ENCODE results near the gene SPATA6L.

Gene SPATA6L

GRCh38 chr9:4592295-4592694 lies 74.0 kb downstream of the SPATA6L start:
- no peak overlapping the region for H3K4me3 Mint-ChIP-seq
- DNase-seq (no peak), ATAC-seq (no peak)
- H3K27me3 Mint-ChIP-seq = no peaks in the 10 kb centered on the region
- no peak overlapping the region for H3K27ac Mint-ChIP-seq
- peaks cover 25% of the 10 kb centered on the region for H3K4me1 Mint-ChIP-seq
- no peaks in the 10 kb centered on the region for H3K9me3 Mint-ChIP-seq

GRCh38 chr9:4591123-4591500 lies 75.2 kb downstream of the SPATA6L start:
- peaks cover 16% of the 10 kb centered on the region for H3K4me1 Mint-ChIP-seq
- no peak for ATAC-seq
- no peaks in the 10 kb centered on the region for H3K9me3 Mint-ChIP-seq
- H3K27me3 Mint-ChIP-seq = no peaks in the 10 kb centered on the region
- H3K4me3 Mint-ChIP-seq = no peak overlapping the region
- no peak for DNase-seq
- no peak overlapping the region for H3K27ac Mint-ChIP-seq

- Mint-ChIP-seq H3K9me3 (no peaks in the 10 kb centered on the region), H3K27me3 (no peaks in the 10 kb centered on the region), H3K4me3 (no peak overlapping the region), H3K4me1 (peaks cover 10% of the 10 kb centered on the region), H3K27ac (no peak overlapping the region)
- DNase-seq (no peak), ATAC-seq (no peak)
These were observed 75.7 kb downstream of the SPATA6L start for GRCh38 chr9:4590430-4591122.

- ATAC-seq (no peak), DNase-seq (no peak)
- Mint-ChIP-seq H3K4me1 (no peaks in the 10 kb centered on the region), H3K27ac (no peak overlapping the region), H3K27me3 (no peaks in the 10 kb centered on the region), H3K4me3 (no peak overlapping the region), H3K9me3 (no peaks in the 10 kb centered on the region)
These were observed 77.6 kb downstream of the SPATA6L start for GRCh38 chr9:4588721-4589120.

GRCh38 chr9:4585135-4585534 lies 81.1 kb downstream of the SPATA6L start:
- Mint-ChIP-seq H3K27me3 (no peaks in the 10 kb centered on the region), H3K27ac (no peak overlapping the region), H3K4me3 (no peak overlapping the region)

GRCh38 chr9:4584636-4585035 lies 81.6 kb downstream of the SPATA6L start:
- H3K4me3 Mint-ChIP-seq = no peak overlapping the region
- H3K9me3 Mint-ChIP-seq = no peaks in the 10 kb centered on the region
- ATAC-seq (no peak), DNase-seq (no peak)
- H3K27ac Mint-ChIP-seq = no peak overlapping the region
- H3K27me3 Mint-ChIP-seq = no peaks in the 10 kb centered on the region
- no peaks in the 10 kb centered on the region for H3K4me1 Mint-ChIP-seq

More at GRCh38 chr9:4585135-4585534, 81.1 kb downstream of the SPATA6L start:
- Mint-ChIP-seq H3K9me3 (no peaks in the 10 kb centered on the region), H3K4me1 (no peaks in the 10 kb centered on the region)
- ATAC-seq (no peak), DNase-seq (no peak)

- Mint-ChIP-seq H3K27me3 (no peaks in the 10 kb centered on the region), H3K27ac (no peak overlapping the region), H3K4me1 (no peaks in the 10 kb centered on the region), H3K9me3 (no peaks in the 10 kb centered on the region), H3K4me3 (no peak overlapping the region)
- ATAC-seq = no peak
- DNase-seq = no peak
These were observed 83.3 kb downstream of the SPATA6L start for GRCh38 chr9:4583001-4583400.

GRCh38 chr9:4581861-4582565 lies 84.3 kb downstream of the SPATA6L start:
- no peak overlapping the region for H3K27ac Mint-ChIP-seq

GRCh38 chr9:4581035-4581760 lies 85.1 kb downstream of the SPATA6L start:
- Mint-ChIP-seq H3K4me1 (no peaks in the 10 kb centered on the region), H3K9me3 (no peaks in the 10 kb centered on the region), H3K27ac (no peak overlapping the region), H3K4me3 (no peak overlapping the region), H3K27me3 (no peaks in the 10 kb centered on the region)
- ATAC-seq = no peak
- no peak for DNase-seq

More at GRCh38 chr9:4581861-4582565, 84.3 kb downstream of the SPATA6L start:
- DNase-seq (no peak), ATAC-seq (no peak)
- H3K4me1 Mint-ChIP-seq = no peaks in the 10 kb centered on the region
- no peaks in the 10 kb centered on the region for H3K9me3 Mint-ChIP-seq
- H3K27me3 Mint-ChIP-seq = no peaks in the 10 kb centered on the region
- H3K4me3 Mint-ChIP-seq = no peak overlapping the region

- DNase-seq = no peak
- H3K9me3 Mint-ChIP-seq = no peaks in the 10 kb centered on the region
- no peak overlapping the region for H3K27ac Mint-ChIP-seq
- no peaks in the 10 kb centered on the region for H3K27me3 Mint-ChIP-seq
- no peak overlapping the region for H3K4me3 Mint-ChIP-seq
- H3K4me1 Mint-ChIP-seq = peaks cover 11% of the 10 kb centered on the region
- ATAC-seq = no peak
These were observed 87.3 kb downstream of the SPATA6L start for GRCh38 chr9:4579001-4579400.

- DNase-seq (no peak), ATAC-seq (no peak)
- Mint-ChIP-seq H3K9me3 (no peaks in the 10 kb centered on the region), H3K4me1 (peaks cover 32% of the 10 kb centered on the region), H3K4me3 (no peak overlapping the region), H3K27ac (no peak overlapping the region), H3K27me3 (no peaks in the 10 kb centered on the region)
These were observed 89.8 kb downstream of the SPATA6L start for GRCh38 chr9:4576448-4576847.

GRCh38 chr9:4575997-4576396 lies 90.3 kb downstream of the SPATA6L start:
- H3K4me3 Mint-ChIP-seq = no peak overlapping the region
- H3K9me3 Mint-ChIP-seq = no peaks in the 10 kb centered on the region
- H3K27me3 Mint-ChIP-seq = no peaks in the 10 kb centered on the region
- H3K4me1 Mint-ChIP-seq = peaks cover 32% of the 10 kb centered on the region
- ATAC-seq = no peak
- no peak overlapping the region for H3K27ac Mint-ChIP-seq
- DNase-seq = no peak

- Mint-ChIP-seq H3K27me3 (no peaks in the 10 kb centered on the region), H3K4me1 (peaks cover 32% of the 10 kb centered on the region), H3K9me3 (no peaks in the 10 kb centered on the region), H3K27ac (peak overlapping the region; percentile 16 to 88), H3K4me3 (no peak overlapping the region)
- ATAC-seq (peak; percentile 74), DNase-seq (no peak)
These were observed 91.5 kb downstream of the SPATA6L start for GRCh38 chr9:4574657-4575243.

GRCh38 chr9:4573634-4574389 lies 92.5 kb downstream of the SPATA6L start:
- H3K27me3 Mint-ChIP-seq = no peaks in the 10 kb centered on the region

GRCh38 chr9:4573176-4573575 lies 93.1 kb downstream of the SPATA6L start:
- Mint-ChIP-seq H3K27me3 (no peaks in the 10 kb centered on the region), H3K27ac (no peak overlapping the region), H3K9me3 (no peaks in the 10 kb centered on the region), H3K4me3 (no peak overlapping the region), H3K4me1 (peaks cover 32% of the 10 kb centered on the region)
- DNase-seq (no peak), ATAC-seq (no peak)

More at GRCh38 chr9:4573634-4574389, 92.5 kb downstream of the SPATA6L start:
- DNase-seq = no peak
- Mint-ChIP-seq H3K4me3 (no peak overlapping the region), H3K9me3 (no peaks in the 10 kb centered on the region), H3K4me1 (peaks cover 32% of the 10 kb centered on the region), H3K27ac (peak overlapping the region in 1 of 2 donors; percentile 88)
- ATAC-seq = no peak

Data from stimulated activated naive CD8-positive, alpha-beta T cell treated with anti-CD3 and anti-CD28 coated beads, Interleukin-15, amount 100 ng/mL, for 72 hours (primary cell).